CD4-positive, alpha-beta T cell treated with Interleukin-21 for 1 hour (primary cell): ENCODE measurements around the gene ST6GALNAC3.
A peak's percentile ranks its signal among the peaks of the same experiment; 100 is the strongest.
"Not testable (repeated sequence)": the region's sequence is repeated elsewhere in the genome, so short reads cannot be mapped to it uniquely, and the experiment has no call there.

ENCODE experiments used
- DNase-seq: peaks from one replicate; pipeline ENCODE4 v3.0.0-alpha.2; 2020

Gene ST6GALNAC3

DNA sequence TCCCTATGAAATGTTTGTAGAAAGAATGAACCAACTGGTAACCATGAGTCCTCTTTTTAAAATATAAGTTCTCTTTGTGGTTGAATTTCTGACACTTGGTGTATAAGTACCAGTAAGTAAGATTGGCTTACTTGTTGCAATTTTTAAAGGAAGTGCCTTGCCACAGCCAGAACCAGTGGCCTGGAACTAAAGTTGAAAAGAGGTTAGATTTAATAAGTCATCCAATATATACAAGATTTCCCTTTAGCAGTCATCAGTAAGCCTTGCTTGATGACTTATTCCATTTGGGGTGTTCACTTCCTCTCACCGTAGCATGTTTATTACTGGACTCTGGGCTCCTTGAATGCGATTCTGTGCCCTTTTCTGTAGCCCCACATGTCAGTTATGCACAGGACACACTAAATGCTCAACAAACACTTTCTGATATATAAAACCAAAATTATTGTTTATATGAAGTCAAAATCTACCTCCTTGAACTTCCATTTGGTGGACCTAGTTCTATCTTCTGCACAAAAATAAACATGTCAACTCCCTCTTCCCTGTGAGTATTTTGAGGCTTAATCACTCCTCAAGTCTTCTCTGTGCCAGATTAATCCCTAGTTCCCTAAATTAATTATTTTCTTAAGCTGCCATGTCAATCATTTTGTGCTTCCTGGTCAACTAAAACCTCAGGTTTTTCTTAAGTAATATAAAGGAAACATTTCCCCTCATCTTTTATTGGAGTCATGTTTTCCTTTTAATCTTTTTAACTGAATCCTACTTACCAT is 218.1 kb downstream of the ST6GALNAC3 start:
- peak; percentile 19 for DNase-seq

DNA sequence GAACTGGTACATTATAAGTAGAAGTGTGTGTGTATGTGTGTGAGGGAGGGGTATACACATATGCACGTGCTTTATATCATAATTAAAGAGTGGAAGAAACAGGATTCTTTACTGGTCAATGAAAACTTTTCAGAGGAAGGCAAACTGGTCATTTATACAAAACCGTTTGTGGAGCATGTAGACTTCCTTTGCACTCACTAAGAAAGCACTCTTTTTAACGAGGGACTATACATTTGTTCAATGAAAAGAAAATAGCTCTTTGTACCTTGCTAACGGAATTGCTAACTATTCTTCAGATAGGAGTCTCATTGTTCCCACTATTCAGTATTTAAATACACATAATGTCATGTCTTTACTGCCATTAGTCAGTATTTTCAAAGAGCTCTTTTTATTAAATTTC is 219.3 kb downstream of the ST6GALNAC3 start:
- no peak for DNase-seq

- DNase-seq: peak; percentile 46
Measured at GRCh38 chr1:76294482-76295194, 220.1 kb downstream of the ST6GALNAC3 start.

DNA sequence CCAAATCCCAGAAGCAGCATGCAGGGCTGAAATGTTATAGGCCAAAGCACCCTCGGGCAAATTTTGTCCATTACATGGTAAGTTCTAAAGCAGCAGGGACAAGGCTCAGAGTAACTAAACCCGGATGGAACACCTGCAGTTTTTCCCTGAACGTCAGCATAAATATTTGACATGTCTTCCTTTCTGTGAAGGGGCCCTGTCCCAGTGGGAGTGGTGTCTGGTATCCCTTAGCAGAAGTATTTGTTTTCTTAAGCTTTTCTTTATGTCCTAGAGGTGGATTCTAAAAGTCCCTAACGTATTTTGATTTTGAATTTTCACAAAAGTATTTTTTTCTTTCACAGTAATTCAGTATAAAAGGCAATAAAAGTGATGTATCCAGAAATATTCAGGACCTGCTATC is 223.9 kb downstream of the ST6GALNAC3 start:
- DNase-seq: no peak

- DNase-seq: no peak
Measured at GRCh38 chr1:76299036-76299435, 224.5 kb downstream of the ST6GALNAC3 start.

- peak; percentile 13 for DNase-seq
Measured at GRCh38 chr1:76300556-76300955, 226.0 kb downstream of the ST6GALNAC3 start.

DNA sequence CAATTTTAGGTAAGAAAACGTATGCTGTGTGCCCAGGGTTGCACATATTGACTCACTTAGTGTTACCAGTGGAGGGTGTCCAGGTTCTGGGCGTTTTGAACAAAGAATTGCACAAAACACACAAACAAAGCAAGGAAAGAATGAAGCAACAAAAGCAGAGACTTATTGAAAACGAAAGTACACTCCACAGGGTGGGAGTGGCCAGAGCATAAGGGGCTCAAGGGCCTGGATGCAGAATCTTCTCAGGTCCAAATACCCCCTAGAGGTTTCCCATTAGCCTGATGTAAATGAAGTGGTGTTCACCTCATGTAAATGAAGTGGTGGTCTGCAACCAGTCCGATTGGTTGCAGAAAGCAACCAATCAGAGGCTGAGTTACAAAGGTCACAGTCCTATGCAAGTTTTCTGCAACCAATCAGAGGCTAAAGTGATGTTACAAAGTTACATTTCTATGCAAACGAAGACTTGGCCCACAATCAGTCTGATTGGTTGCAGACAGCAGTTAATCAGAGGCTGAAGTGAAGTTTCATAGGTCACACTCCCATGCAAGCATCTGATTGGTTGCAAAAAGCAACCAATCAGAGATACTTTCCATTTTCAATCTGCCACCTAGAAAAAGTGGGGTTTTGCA is 228.3 kb downstream of the ST6GALNAC3 start:
- DNase-seq: no peak

- no peak for DNase-seq
Measured at GRCh38 chr1:76303340-76303717, 228.8 kb downstream of the ST6GALNAC3 start.

DNA sequence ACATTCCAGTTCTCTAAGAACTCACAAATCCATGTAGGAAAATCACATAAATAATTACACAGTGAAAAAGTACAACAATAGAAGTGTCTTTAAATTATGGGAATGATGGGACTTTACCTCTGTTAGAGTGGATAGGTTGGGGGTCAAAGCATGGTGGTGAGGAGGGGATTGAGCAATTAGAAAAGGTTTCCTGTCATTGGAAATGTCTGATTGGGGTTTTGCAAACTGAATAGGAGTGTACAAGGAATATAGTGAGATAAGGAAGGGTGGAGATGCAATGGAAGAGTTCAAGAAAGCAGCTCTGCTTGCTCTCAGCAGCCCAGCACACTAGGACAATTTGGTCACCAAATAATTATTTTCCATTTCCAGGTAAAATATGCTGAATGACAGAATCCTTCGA is 238.8 kb downstream of the ST6GALNAC3 start:
- no peak for DNase-seq

DNA sequence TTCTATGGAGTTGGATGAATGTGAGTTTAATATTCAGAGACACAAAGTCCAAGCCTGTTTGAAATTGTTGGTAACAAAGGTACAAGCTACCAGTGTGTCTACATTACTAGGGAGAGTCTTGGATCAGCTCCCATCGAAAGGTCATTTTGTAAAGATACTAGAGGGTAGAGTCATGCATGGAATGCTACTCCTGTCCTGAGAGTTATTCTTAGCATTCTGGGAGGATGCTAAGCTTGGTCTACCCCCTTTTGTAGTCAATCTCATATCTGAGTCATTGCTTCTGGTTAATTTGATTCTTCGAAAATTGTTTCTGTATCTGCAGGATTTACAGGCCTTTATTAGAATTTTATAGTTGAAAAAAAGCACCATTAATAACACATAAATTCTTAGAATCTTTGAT is 240.2 kb downstream of the ST6GALNAC3 start:
- DNase-seq: no peak

GRCh38 chr1:76317299-76317900 is 242.9 kb downstream of the ST6GALNAC3 start:
- no peak for DNase-seq

DNA sequence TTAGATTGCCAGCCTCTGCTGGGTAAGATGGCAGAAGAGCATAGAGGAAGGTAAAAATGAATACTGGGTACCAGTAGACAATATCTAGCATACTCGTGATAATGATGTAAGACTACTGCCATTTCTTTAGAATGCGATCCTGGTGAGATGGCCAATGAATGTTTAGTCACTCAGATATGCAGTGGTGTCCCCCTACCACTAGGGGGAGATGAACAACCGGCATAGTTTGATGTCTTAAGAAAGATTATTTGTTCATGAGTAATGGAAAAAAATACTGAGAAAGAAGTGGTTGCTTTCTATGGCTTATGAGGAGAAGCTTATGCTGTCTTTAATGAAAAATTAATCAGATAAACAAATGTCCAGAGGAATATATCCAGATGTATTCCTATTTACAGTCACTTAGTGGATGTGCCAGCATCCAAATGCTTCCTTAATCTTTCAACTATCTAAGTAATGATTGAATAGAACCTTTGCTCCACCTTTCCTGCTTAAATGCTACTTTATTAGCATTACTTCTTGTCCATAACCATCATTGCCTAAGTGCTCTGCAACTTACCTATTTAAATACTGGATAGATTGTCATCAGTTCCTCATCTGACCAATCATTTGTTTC is 256.6 kb downstream of the ST6GALNAC3 start:
- DNase-seq: peak; percentile 55

- DNase-seq: no peak
Measured at GRCh38 chr1:76335882-76336281, 261.3 kb downstream of the ST6GALNAC3 start.

DNA sequence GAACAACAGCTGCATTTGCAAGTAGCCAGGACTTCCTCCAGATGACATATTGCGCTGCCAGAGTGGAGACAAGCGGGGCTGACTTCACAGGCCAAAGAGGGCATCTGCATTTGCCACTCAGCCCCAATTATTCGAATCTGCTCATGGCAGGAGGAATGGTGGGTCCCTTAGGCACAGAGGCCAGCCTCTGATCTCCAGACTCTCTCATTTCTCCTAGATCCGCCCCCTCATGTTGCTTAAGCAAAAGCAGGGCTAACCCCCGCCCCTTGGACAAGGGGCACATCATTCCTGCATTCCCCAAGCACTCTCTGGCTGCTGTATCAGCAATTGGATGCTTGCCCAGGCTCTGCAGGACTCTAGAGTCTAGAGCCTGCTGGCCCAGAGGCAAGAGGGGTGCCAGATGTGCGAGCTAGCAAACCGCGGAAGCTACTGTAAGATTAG is 262.4 kb downstream of the ST6GALNAC3 start:
- DNase-seq: no peak

- DNase-seq: no peak
Measured at GRCh38 chr1:76337542-76338219, 263.1 kb downstream of the ST6GALNAC3 start.

- DNase-seq: no peak
Measured at GRCh38 chr1:76340056-76340455, 265.5 kb downstream of the ST6GALNAC3 start.

DNA sequence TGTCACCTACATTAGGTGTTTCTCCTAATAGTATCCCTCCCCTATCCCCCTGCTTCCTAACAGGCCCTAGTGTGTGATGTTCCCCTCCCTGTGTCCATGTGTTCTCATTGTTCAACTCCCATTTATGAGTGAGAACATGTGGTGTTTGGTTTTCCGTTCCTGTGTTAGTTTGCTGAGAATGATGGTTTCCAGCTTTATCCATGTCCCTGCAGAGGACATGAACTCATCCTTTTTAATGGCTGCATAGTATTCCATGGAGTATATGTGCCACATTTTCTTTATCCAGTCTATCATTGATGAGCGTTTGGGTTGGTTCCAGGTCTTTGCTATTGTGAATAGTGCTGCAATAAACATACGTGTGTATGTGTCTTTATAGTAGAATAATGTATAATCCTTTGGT is 267.3 kb downstream of the ST6GALNAC3 start:
- not testable (repeated sequence) for DNase-seq

- DNase-seq: no peak
Measured at GRCh38 chr1:76343356-76343755, 268.8 kb downstream of the ST6GALNAC3 start.

DNA sequence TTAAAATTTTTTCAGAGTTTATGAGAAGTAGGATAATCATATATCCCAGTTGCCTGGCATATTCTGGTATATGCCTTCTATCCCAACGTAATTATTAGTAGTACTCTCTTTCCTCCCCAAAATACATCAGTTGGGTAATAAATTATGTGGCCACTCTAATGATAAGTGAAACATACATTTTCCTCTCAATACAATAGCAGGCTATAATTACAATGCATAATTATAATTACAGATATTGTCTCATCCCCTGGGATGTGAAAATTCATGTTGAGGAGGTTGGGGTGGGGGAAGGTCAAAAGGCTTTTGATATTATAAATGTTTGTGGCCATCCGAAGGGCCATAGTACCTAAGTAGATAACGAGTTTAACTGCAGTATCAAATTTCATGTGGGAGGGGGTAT is 277.1 kb downstream of the ST6GALNAC3 start:
- no peak for DNase-seq

- no peak for DNase-seq
Measured at GRCh38 chr1:76352741-76353435, 278.3 kb downstream of the ST6GALNAC3 start.

DNA sequence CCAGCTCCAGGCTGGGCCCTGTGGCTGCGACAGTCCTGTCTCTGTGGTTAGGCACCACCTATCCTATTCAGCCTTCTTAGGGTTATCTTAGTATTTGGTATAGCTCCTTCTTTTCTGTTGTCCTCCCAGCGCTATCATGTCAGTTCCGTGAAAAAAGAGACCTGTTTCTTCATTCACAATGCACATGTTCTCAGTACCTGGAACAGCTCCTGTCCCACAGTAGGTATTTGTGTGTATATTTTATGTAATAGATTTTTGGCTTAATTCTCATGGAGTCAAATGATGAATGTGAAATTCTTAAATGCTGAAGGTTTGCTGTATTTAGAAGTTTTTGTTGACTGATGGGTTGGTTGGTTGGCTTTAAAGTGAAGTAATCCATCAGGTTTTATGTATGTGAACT is 279.7 kb downstream of the ST6GALNAC3 start:
- DNase-seq: no peak

DNA sequence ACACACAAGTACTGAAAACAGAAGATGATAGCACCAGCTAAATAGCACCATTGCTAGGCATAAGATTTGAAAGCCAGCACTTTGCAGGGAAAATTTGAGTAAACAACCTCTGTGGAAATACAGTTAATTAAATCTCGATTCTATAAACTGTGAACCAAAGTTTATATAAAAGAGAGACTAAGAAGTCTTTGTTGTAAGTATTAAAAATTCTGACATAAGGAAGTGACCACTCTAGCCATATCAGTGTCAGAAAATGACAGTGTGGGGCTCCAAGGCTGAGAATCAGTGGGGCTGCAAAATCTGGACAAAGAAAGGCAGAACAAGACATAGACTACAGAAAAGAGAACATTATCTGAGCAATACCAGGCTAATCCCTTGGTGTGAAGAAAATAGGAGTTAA is 292.2 kb downstream of the ST6GALNAC3 start:
- DNase-seq: no peak
